Measurements from ENCODE around the gene TIGD3. TPM values are rescaled to one million over a fixed set of nuclear protein-coding genes. Genes with fewer than 3 reads are reported as not detected.

Gene TIGD3
- total RNA-seq: 1.3 and 1.6 TPM in 2 replicates

DNA sequence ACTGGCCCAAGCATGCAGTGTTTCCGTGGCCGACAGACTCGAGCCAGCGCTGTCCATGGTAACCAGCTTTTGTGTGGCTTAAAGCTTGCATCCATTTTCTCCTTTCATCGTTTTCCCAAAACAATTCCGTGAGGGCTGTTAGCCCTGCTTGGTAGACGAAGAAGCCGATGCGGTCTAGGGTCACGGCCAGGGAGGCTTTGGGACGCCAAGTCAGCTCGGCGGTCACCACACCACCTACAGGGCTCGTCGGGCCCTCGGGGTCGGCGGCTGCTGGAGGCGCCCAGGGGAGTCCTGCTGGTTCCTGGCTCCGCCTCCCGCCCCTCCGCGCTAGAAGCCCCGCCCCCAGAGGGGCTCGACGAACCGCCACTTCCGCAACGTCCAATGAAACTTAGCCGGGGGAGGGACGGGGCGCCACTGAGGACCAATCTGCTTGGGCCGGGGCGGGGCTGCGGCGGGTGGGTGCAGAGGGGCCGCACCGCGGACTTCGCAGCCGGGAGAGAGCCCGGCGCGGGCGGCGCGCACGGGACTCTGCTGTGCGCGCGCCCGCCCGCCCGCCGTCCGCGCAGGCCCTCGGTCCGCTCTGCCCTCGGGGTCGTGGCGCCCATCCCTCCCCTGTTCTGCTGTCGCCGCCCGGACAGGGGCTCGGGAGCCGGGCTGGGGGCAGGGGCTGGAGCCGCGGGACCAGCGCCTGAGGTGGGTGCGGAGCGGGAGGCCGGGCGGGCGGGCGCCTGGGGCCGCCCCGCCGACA, at the start of gene TIGD3:
Gene TIGD3 (plus strand): TSS at position 487 of the 748 bp plus-strand sequence. CDS start 1,058 bp downstream, outside the sequence.
- Mint-ChIP-seq H3K9me3 (no peaks in the 10 kb centered on the region), H3K27me3 (ENCODE audit: low read depth) (peaks cover 11% of the 10 kb centered on the region), H3K4me1 (ENCODE audit: low read depth) (peaks cover 13% of the 10 kb centered on the region), H3K4me3 (ENCODE audit: low read depth) (peak within 1 kb of the TSS; percentile 87), H3K36me3 (ENCODE audit: low read depth) (peaks cover 26% of the 10 kb centered on the region), H3K27ac (peak within 1 kb of the TSS; percentile 80)
- DNase-seq (ENCODE audit: low spot score): peak; percentile 94
- intact Hi-C loops (cut with micrococcal nuclease): loop anchor here (2.0 kb wide), 1 partner anchor 20 kb away; no protein-coding TSS in a partner anchor

DNA sequence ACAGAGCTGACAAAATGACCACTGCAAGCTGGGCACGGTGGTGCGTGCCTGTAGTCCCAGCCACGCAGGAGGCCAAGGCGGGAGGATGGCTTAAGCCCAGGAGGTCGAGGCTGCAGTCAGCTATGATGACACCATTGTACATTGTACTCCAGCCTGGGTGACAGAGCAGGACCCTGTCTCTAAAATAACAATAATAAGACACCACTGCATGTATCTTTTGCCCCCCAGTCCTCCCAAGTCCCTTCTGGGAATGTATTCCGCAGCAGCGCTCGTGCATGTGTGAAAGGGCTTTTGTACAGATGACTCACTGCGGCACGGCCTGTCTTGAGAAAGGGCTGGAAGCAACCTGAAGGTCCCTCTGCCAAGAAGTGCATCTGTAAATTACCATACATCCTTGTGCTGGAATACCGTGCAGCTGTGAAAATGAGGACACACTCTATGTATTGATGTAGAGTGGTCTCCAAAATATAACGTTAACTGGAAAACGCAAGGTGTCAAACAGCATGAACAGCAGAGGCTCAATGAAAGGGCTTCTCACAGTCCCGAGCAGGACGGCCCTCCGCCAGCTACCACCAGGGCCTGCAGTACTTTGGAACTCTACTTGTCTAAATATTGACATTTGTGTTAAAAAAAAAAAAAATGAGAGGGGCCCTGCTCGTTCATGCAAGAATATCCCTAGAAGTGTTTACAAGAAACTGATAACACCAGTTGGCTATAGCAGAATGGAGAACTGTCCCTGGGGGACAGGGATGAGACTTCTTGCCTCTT, 48.9 kb upstream of the TIGD3 start:
- intact Hi-C loops (cut with micrococcal nuclease): no loop called here
- no peaks in the 10 kb centered on the region for H3K27me3 Mint-ChIP-seq (ENCODE audit: low read depth)
- no peak overlapping the region for H3K4me3 Mint-ChIP-seq (ENCODE audit: low read depth)
- H3K9me3 Mint-ChIP-seq: no peaks in the 10 kb centered on the region
- H3K4me1 Mint-ChIP-seq (ENCODE audit: low read depth): no peaks in the 10 kb centered on the region
- no peak for DNase-seq (ENCODE audit: low spot score)
- no peak overlapping the region for H3K27ac Mint-ChIP-seq
- H3K36me3 Mint-ChIP-seq (ENCODE audit: low read depth): peaks cover 15% of the 10 kb centered on the region

- H3K4me3 Mint-ChIP-seq (ENCODE audit: low read depth): no peak overlapping the region
- H3K27ac Mint-ChIP-seq: no peak overlapping the region
These were observed 47.0 kb upstream of the TIGD3 start for GRCh38 chr11:65307298-65308229.

DNA sequence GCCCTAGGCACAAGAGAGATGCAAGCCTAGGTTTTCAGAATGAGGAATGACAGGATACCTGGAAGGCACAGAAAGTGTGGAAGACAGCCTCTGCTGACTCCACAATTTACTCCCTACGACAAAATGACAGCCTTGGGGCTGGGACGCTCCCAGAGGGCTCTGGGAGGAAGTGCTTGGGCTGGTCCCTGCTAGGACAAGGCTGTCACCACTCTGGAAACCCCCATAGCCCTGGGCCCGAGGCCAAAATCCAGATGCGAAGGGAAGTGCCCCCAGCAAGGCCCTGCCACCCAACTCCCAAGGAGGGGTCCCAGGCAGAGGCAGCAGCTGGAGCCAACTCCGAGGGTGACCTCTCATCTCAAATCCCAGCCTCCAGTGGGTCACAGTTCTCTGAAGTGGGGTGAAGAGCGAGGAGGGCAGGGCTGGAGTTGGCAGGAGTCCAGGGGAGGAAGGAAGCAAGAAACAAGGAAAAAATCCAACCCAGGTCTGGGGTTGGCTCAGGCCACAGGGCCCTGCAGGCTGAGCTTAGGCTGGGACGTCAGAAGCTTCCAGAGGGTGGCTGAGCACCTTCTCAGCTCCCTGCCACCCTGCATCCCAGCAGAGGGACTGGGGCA, 46.2 kb upstream of the TIGD3 start:
- H3K27me3 Mint-ChIP-seq (ENCODE audit: low read depth): no peaks in the 10 kb centered on the region
- no peak overlapping the region for H3K27ac Mint-ChIP-seq
- no peaks in the 10 kb centered on the region for H3K4me1 Mint-ChIP-seq (ENCODE audit: low read depth)
- no peak for DNase-seq (ENCODE audit: low spot score)
- H3K9me3 Mint-ChIP-seq: no peaks in the 10 kb centered on the region
- peaks cover 15% of the 10 kb centered on the region for H3K36me3 Mint-ChIP-seq (ENCODE audit: low read depth)
- H3K4me3 Mint-ChIP-seq (ENCODE audit: low read depth): no peak overlapping the region
- intact Hi-C loops (cut with micrococcal nuclease): no loop called here

More at GRCh38 chr11:65307298-65308229, 47.0 kb upstream of the TIGD3 start:
- Mint-ChIP-seq H3K36me3 (ENCODE audit: low read depth) (peaks cover 15% of the 10 kb centered on the region), H3K4me1 (ENCODE audit: low read depth) (no peaks in the 10 kb centered on the region), H3K27me3 (ENCODE audit: low read depth) (no peaks in the 10 kb centered on the region), H3K9me3 (no peaks in the 10 kb centered on the region)
- DNase-seq (ENCODE audit: low spot score): no peak
- intact Hi-C loops (cut with micrococcal nuclease): no loop called here

DNA sequence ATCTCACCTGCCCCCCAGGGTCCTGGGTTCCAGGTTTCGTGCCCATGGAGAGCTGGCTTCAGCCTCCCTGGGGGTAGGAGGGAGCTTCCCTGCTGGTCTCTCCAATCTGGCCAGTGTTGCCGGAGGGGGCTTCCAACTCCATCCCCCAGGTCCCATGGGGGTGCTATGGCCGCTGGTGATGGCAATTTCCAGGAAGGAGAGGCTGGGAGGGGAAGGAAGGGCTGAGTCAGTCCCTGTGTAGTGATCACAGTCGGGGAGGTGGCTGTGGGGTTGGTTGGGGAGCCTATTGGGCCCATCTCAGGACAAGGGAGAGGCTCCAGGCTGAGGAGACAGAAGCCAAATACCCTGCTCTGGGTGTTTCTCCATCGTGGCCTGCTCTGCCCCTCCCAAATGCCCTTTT, 45.5 kb upstream of the TIGD3 start:
- no peak overlapping the region for H3K27ac Mint-ChIP-seq
- H3K4me3 Mint-ChIP-seq (ENCODE audit: low read depth): no peak overlapping the region
- H3K4me1 Mint-ChIP-seq (ENCODE audit: low read depth): no peaks in the 10 kb centered on the region
- intact Hi-C loops (cut with micrococcal nuclease): no loop called here
- peaks cover 9% of the 10 kb centered on the region for H3K36me3 Mint-ChIP-seq (ENCODE audit: low read depth)
- DNase-seq (ENCODE audit: low spot score): no peak
- H3K9me3 Mint-ChIP-seq: no peaks in the 10 kb centered on the region
- no peaks in the 10 kb centered on the region for H3K27me3 Mint-ChIP-seq (ENCODE audit: low read depth)

DNA sequence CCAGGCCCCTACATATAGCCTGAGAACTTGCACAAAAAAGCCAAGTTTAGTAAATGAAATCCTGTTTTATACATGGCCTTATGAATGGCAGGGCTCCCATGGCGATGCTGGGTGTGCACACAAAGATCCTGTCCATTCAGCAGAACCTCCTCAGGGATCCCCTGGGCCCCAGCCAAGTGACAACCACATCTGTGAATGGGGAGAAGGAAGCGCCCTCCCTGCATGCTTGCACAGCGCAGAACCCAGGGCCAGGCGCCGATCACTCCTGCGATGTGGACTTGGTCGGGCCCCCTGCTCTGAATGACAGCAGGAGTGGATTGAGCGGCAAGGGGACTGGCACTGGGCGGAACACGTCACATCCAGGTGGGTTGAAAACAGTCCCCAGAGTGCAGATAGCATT, 44.3 kb upstream of the TIGD3 start:
- H3K4me3 Mint-ChIP-seq (ENCODE audit: low read depth): no peak overlapping the region
- intact Hi-C loops (cut with micrococcal nuclease): no loop called here
- H3K36me3 Mint-ChIP-seq (ENCODE audit: low read depth): peaks cover 4% of the 10 kb centered on the region
- no peaks in the 10 kb centered on the region for H3K9me3 Mint-ChIP-seq
- no peak overlapping the region for H3K27ac Mint-ChIP-seq
- no peak for DNase-seq (ENCODE audit: low spot score)
- no peaks in the 10 kb centered on the region for H3K27me3 Mint-ChIP-seq (ENCODE audit: low read depth)
- H3K4me1 Mint-ChIP-seq (ENCODE audit: low read depth): peaks cover 3% of the 10 kb centered on the region

DNA sequence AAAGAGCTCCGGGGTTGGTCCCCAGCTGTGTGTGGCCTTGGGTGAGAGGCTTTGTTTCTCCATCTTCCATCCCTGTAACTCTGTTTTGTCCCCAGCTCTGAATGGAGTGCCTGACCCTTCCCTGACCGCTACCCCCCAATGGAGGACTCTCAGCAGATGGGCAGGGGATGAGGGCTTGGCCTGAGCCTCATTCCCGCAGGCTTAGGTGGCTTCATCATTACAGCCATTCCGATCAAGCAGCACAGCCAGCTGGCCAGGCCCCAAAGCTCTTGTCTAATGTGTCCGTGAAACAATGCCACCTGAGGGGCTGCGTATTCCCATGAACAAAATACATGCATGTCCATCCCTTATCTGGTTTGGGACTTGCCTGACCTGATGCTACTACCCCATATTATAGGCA, 43.8 kb upstream of the TIGD3 start:
- intact Hi-C loops (cut with micrococcal nuclease): no loop called here
- no peak for DNase-seq (ENCODE audit: low spot score)
- H3K36me3 Mint-ChIP-seq (ENCODE audit: low read depth): no peaks in the 10 kb centered on the region
- no peak overlapping the region for H3K4me3 Mint-ChIP-seq (ENCODE audit: low read depth)
- H3K27ac Mint-ChIP-seq: no peak overlapping the region
- H3K9me3 Mint-ChIP-seq: no peaks in the 10 kb centered on the region
- peaks cover 4% of the 10 kb centered on the region for H3K4me1 Mint-ChIP-seq (ENCODE audit: low read depth)
- no peaks in the 10 kb centered on the region for H3K27me3 Mint-ChIP-seq (ENCODE audit: low read depth)

GRCh38 chr11:65311170-65311678, 43.3 kb upstream of the TIGD3 start:
- Mint-ChIP-seq H3K36me3 (ENCODE audit: low read depth) (no peaks in the 10 kb centered on the region), H3K4me1 (ENCODE audit: low read depth) (peaks cover 7% of the 10 kb centered on the region), H3K4me3 (ENCODE audit: low read depth) (no peak overlapping the region), H3K27ac (no peak overlapping the region), H3K9me3 (no peaks in the 10 kb centered on the region), H3K27me3 (ENCODE audit: low read depth) (no peaks in the 10 kb centered on the region)
- intact Hi-C loops (cut with micrococcal nuclease): no loop called here
- no peak for DNase-seq (ENCODE audit: low spot score)

GRCh38 chr11:65314501-65315203, 39.9 kb upstream of the TIGD3 start, which contains the start of gene CDC42EP2:
Gene CDC42EP2 (plus strand): TSS chr11:65314866. CDS start chr11:65320899, 6,033 bp downstream.
- Mint-ChIP-seq H3K4me1 (ENCODE audit: low read depth) (peaks cover 9% of the 10 kb centered on the region), H3K36me3 (ENCODE audit: low read depth) (no peaks in the 10 kb centered on the region), H3K27ac (no peak within 1 kb of the TSS), H3K9me3 (no peaks in the 10 kb centered on the region), H3K27me3 (ENCODE audit: low read depth) (no peaks in the 10 kb centered on the region), H3K4me3 (ENCODE audit: low read depth) (peak within 1 kb of the TSS; percentile 80)
- intact Hi-C loops (cut with micrococcal nuclease): loop anchor here (2.0 to 5.0 kb wide), 2 partner anchors 18 to 97 kb away; partner anchors contain the start of gene DPF2
- peak; percentile 69 for DNase-seq (ENCODE audit: low spot score)

DNA sequence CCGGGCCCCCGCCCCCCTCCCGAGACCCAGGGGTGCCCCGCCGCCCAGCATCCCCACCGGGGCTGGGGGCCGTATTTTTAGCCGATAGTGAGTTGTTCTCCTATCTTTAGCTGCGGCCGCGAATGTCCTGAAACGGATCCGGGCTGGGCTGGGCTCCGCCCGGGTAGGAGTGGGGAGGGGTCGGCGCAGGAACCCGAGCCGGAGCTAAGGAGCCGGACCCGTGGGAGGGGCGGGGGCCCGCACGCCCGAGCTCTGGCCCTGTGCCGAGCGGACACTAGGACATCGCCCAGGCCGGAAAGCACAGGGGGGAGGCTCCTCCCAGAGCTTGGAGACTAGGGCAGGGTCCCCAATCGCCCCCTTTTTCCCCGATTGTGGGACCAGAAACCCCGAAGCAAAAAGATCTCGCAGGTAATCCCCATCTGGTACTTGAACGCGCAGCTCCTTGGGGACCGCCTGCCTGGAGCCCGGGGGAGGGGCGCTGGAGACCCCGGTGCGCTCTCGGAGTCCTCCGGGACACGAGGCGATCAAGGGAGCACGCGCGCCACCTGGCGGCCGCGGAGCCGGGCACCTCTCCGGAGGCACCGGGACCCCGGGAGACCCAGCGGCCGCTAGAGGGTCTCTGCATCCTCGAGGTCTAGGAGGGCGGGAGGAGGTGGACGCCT, 39.2 kb upstream of the TIGD3 start:
- Mint-ChIP-seq H3K36me3 (ENCODE audit: low read depth) (no peaks in the 10 kb centered on the region), H3K27ac (no peak overlapping the region), H3K4me3 (ENCODE audit: low read depth) (peak overlapping the region; percentile 80), H3K9me3 (no peaks in the 10 kb centered on the region), H3K27me3 (ENCODE audit: low read depth) (no peaks in the 10 kb centered on the region), H3K4me1 (ENCODE audit: low read depth) (peaks cover 9% of the 10 kb centered on the region)
- DNase-seq (ENCODE audit: low spot score): peak; percentile 75
- intact Hi-C loops (cut with micrococcal nuclease): loop anchor here (2.0 to 5.0 kb wide), 2 partner anchors 17 to 98 kb away; partner anchors contain the start of gene DPF2

DNA sequence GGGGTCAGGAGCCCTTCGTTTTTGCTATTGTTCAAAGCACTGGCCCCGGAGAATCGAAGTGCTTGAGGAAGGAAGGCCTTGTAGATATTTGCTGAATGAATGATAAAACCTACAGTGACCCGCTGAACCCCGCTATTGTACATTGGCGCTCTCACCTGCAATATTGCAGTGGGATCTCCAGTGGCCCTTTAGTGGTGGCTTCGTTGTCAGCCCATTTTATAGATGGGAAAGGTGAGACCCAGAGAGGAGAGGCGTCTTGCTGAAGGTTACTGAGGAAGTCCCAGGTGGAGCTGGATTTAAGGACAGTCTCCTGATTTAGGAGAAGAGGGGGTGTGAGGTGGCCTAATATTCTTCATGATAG, 38.7 kb upstream of the TIGD3 start:
- Mint-ChIP-seq H3K4me1 (ENCODE audit: low read depth) (peaks cover 9% of the 10 kb centered on the region), H3K36me3 (ENCODE audit: low read depth) (no peaks in the 10 kb centered on the region), H3K4me3 (ENCODE audit: low read depth) (peak overlapping the region; percentile 80), H3K27ac (no peak overlapping the region), H3K27me3 (ENCODE audit: low read depth) (no peaks in the 10 kb centered on the region), H3K9me3 (no peaks in the 10 kb centered on the region)
- DNase-seq (ENCODE audit: low spot score): no peak
- intact Hi-C loops (cut with micrococcal nuclease): loop anchor here (2.0 to 5.0 kb wide), 3 partner anchors 17 to 99 kb away; partner anchors contain the start of gene DPF2

Measured in activated T-helper 2 cell treated with anti-CD3 and anti-CD28 coated beads, Interferon-gamma antibody, Interleukin-2, Interleukin-4, amounts not matched to agents 10 μg/mL and 5 μg/mL and 100 μg/mL, durations not matched to agents 14 hours and 24 hours and 36 hours (primary cell).